Suppressor macrophage treated with lipopolysaccharide for 1 hour (primary cell): Measurements from ENCODE around the gene BTNL8.

Experiments used
- DNase-seq, 3 donors: peaks; one replicate each; pipeline ENCODE4 v3.0.0-alpha.2; 2020 to 2022

Gene BTNL8, protein sequence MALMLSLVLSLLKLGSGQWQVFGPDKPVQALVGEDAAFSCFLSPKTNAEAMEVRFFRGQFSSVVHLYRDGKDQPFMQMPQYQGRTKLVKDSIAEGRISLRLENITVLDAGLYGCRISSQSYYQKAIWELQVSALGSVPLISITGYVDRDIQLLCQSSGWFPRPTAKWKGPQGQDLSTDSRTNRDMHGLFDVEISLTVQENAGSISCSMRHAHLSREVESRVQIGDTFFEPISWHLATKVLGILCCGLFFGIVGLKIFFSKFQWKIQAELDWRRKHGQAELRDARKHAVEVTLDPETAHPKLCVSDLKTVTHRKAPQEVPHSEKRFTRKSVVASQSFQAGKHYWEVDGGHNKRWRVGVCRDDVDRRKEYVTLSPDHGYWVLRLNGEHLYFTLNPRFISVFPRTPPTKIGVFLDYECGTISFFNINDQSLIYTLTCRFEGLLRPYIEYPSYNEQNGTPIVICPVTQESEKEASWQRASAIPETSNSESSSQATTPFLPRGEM

DNA sequence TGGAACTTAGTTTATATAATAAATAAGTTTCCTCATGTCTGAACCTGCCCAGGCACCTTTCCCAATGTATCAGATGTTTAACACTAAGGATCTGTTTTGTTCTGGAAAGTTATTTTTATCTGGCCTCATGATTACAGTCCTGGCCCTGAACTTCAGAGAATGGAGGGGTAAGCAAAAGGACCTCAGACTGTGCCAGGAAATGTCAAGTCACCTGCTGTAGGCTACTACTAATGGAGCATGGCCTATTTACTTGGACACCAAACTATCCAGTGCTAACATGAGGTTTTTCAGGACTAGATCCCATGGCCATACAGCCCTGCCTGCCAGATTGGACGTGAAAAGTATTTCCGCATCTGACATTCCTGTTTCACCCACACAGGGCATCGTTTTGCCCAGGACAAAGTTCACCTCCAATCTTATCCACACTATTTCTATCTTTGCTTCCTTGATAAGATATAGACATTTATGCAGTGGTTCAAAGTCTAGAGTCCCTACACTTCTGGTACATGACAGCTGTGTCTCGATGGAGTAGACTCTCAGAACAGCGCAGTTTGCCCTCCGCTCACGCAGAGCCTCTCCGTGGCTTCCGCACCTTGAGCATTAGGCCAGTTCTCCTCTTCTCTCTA is at the start of gene BTNL8:
Gene BTNL8, plus strand, starts transcription at position 539 of the 626 bp plus-strand sequence. CDS start 152 bp downstream, outside the sequence.
- no peak for DNase-seq

DNA sequence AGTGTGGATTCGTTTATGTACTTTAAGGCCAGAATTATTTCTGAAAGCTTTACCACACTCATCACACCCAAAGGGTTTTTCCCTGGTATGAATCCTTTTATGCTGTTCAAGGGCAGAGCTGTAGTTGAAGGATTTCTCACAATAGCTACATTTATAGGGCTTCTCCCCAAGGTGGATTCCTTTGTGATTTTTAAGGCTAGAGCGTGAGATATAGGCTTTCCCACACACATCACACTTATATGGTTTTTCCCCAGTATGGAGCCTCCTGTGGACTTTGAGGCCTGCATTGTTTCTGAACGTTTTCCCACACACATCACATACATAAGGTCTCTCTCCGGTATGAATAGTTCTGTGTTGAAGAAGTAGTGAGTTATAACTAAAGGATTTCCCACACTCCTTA is 49.1 kb upstream of the BTNL8 start:
- DNase-seq = no peak

DNA sequence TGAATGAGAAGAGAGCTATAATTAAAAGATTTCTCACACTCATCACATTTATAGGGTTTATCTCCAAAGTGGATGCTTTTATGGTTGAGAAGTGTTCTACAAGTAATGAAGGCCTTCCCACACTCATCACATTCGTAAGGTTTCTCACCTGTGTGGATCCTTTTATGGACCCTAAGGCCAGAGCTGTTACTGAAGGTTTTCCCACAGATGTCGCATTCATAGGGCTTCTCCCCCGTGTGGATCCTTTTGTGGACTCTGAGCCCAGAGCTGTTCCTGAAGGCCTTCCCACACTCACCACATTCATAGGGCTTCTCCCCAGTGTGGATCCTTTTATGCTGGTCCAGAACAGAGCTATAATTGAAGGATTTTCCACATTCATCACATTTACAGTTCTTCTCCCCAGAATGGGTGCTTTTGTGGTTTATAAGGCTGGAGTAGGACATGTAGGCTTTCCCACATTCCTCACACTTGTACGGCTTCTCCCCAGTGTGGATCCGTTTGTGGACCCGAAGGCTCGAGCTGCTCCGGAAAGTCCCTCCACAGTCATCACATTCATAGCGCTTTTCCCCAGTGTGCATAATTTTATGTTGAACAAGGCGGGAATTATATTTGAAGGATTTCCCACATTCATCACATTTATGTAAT is 48.4 kb upstream of the BTNL8 start:
- DNase-seq = no peak

GRCh38 chr5:180852495-180852894 is 46.5 kb upstream of the BTNL8 start:
- no peak for DNase-seq

DNA sequence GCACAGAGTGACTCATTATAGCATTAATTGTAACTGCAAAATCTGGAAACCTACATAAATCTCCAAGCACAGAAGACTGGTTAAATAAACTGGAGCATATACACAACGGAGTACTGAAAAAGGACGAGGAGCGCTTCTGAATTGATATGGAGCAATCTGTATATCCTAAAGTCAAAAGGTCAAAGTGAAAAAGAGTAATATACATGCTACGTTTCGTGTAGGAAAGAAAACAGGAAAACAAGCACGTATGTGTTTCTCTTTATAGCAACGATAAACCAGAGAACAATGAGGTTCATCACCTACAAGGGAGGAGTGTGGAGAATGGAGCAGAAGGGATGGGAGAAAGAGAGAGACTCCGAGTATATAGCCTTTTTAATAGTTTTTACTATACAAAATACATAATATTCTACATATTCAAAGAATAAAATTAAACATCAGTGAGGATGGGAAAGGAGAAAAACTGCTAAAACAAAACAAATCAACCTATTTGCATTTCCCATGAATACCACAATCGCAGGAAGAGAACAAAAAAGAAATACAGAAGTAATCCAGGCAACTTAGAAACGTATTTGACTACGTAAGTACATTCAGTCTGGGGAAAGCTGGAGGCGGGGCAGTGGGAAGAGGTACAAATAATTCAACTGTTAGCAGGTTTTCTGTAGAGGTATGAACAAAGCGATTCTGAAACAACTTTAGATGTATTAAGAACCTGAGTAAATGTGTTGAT is 45.7 kb upstream of the BTNL8 start:
- no peak for DNase-seq

DNA sequence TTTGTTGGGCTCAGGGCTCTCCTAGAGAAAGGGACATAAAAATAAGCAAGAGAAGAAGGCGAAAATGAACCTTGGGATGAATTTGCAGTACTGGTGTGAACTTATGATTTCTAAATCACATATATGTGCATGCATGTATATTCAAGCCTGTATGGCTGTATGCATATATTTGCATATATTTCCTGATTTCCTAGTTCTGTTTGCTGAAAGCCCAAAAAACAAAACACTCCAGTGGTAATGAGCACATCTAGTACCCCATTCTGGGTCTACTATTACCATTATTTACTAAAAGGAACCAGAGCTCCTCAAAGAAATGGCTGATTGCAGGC is 45.1 kb upstream of the BTNL8 start:
- DNase-seq = no peak

GRCh38 chr5:180858586-180858985 is 40.4 kb upstream of the BTNL8 start:
- DNase-seq = peak; percentile 38 to 74 (median 59)

GRCh38 chr5:180860273-180860886 is 38.6 kb upstream of the BTNL8 start:
- DNase-seq = peak; percentile 35 to 47 (median 42)

DNA sequence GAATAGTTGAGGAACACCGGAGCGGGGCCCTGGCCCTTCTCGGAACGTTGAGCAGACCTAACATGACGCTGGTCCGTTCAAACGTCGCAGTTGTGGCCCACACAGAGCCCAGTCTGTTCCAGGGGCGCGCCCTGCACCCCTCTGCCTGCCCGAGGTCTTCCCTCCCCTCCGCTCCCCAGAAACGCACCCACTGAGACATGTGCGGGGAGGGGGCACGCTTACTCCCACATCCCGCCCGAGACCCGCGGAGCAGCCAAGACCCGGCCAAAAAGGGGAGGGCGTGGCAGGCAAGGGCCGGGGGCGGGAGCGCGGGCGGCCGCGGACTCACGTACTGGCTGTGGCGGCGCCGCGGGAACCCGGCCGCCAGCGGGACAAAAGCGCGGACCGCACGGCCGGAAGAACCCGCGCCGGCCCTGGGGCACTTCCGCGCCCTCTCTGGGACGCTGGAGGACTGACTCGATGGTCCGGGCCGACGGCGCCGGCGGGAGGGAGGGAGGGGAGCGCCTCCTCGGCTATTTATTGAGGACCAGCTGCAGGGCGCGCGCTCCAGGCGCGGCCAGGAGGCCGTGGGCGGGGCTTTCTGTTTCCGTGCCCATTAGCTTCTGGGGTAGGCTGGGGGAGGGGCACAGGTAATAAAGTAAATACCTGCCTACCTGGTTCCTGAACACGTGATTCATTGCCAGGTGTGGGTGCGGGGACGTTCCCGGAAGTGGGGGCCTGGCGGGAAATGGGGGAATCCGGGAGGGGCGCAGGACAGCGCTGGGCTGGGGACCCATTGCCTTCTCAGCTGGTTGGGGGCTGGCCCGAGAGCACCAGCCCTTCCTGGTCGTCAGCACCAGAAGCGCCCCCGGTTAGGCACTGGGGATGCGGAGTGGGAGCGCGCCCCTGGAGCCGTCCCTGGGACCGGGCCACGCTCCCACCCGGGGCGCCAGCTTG is 37.8 kb upstream of the BTNL8 start, which contains the start of gene ZFP62:
Gene ZFP62, minus strand, starts transcription at position 390 of the 936 bp plus-strand sequence. Its CDS starts 57 bp downstream, at position 333.
- peak; percentile 94 to 97 (median 97) for DNase-seq

GRCh38 chr5:180862645-180863044 is 36.3 kb upstream of the BTNL8 start:
- no peak for DNase-seq

GRCh38 chr5:180865981-180866695 is 32.8 kb upstream of the BTNL8 start:
- DNase-seq = no peak

- no peak for DNase-seq
Measured at GRCh38 chr5:180866985-180867384, 32.0 kb upstream of the BTNL8 start.

DNA sequence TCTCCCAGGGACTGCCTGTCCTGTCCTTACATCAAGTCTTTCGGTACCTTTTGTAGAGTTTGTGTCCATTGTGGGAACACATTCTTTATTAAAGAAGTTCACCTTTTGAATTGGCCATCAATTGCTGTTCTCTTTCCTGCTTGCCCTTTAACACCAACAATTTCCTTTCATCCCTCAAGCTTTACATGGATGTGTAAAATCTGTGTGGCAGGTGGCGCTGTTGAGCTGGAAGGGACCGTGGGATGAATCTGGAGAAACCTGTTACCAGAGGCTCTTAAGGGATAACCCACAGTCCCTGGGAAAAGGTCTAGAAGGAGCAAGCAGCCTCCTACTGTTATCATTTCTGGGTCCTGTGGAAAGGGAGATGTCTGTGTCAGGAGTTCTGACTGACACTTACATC is 30.0 kb upstream of the BTNL8 start:
- peak; percentile 84 to 92 (median 91) for DNase-seq

DNA sequence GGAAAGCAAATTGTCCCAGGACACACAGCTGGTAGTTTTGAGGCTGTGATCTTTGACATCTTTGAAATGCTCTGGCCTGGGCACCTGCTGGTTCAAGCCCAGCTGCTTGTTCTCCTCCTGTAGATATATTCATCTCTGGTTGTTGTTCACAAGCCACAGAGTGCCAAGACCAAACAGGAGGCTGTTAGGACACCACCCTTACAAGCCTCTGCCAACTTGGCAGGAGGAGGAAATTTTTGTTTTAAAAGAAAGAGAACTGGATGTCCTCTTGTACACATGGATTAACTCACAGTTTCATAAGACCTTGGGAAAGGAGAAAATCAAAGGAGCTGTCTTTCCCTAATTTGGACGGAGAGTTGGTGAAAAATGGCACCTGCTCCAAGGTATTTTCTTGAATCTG is 29.4 kb upstream of the BTNL8 start:
- DNase-seq = no peak

DNA sequence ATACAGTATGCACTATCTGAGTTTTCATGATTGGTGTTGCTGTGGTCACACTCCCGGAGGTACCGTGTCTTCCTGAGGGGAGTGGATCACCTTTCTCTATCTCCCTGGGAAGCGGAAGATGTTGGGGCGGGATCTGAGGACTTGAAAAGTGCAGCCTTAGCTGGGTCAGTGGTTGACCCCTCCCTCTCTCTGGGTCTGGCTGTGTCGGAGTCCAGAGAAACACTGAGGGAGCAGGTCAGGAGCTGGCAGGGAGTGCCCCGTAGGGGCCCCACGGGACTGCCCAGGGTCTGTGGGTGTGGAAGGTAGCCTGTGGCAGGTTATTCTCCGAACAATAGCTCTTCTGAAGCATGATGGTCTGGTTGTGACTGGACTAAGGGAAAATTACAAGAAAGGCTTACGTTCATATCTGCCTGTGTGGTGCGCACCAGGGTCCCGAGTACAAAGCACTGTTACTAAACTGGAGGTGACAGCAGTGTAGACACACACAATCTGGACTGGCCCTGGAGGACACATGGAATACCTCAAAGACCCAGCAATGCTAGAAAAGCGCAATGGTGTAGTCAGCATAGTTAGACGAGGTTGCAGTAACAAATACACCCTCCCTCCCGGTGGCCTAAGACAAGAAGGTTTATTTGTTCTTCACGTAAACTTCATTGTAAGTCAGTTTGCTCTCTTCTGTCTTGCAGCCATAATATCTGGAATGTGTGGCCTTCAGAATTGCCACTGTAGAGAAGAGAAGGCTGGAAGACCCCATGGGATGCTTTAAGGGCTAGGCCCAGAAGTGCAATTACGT is 28.5 kb upstream of the BTNL8 start:
- no peak for DNase-seq

DNA sequence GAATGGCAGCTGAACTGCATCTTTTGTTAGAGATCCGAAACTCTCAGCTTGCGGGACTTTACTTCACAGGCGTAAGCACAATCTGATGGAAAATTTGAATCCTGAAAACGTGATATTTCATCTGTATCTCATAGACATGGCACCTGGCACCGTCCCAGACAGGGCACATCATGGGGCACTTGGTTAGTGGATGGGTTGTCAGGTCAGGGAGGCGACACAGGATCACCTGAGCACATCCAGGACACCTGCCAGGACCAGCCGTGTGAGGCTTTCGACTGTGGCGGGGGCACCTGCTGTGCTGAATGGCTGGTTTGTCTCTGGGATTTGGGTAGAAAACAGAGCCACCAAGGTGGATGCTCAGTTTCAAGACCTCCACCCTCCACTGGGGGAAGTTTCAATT is 26.5 kb upstream of the BTNL8 start:
- no peak for DNase-seq

DNA sequence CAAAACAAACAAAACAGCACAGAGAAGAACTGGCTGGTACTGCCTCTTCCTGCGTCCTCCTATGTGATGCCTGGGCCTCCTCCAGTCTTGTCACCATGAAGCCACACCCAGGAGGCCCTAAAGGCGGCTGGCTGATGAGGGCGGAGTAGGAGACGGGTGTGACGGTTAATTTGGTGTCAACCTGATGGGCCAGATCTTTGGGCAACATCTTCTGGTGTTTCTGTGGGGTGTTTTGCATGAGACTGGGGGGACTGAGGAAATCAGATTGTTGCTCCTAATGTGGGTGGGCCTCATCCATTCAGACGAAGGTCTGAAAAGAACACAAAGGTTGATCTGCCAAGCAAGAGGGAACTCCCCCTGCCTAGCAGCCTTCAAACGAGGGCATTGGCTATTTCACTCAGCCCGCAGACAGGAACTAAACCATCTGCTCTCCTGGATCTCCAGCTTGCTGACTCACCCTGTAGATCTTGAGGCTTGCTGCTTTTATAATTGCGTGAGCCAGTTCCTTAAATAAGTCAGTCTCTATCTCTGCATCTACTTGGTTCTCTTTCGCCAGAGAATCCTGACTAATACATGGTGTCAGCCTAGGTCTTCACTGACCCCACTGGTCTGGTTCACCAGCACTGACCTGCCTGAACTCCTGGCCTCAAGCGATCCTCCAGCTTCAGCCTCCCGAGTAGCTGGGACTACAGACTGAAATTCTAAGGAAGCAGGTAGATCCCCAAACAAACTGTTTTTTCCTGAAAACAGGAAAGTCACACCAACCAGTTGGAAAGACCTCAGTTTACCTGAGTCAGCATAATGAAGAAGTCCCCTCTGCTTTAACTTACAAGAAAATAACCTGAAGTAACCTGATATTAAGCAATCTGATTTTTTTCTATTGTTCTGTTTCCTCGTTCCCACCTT is 25.1 kb upstream of the BTNL8 start:
- DNase-seq = peak; percentile 87 to 92 (median 92)

- DNase-seq = no peak
Measured at GRCh38 chr5:180874804-180875582, 24.0 kb upstream of the BTNL8 start.
